Upper lobe of left lung (tissue), 4 donors: ENCODE results near the gene USP48.

Experiments
- CTCF ChIP-seq, 6 experiments: fragments of 450-650 bp in 4 of 6; fragments of 200-600 bp in 2 of 6; sonication (generic) in 2 of 6; IDR thresholded peaks; one replicate each; pipeline ENCODE4 v1.5.1; 2016 to 2019; ENCODE audit warnings: antibody characterized with exemption in 6 of 6
- POLR2A ChIP-seq, 4 donors: fragments of 450-650 bp; IDR thresholded peaks; one replicate each; pipeline ENCODE4 v1.5.1; 2016 to 2017; ENCODE audit warnings: antibody characterized with exemption in 4 of 4, mild to moderate bottlenecking in 2 of 4
- POLR2AphosphoS5 ChIP-seq, 2 donors: sonication (generic); formaldehyde crosslinking; IDR thresholded peaks; one replicate each; pipeline ENCODE4 v1.5.1; 2017; ENCODE audit warnings: antibody characterized with exemption in 2 of 2

DNA sequence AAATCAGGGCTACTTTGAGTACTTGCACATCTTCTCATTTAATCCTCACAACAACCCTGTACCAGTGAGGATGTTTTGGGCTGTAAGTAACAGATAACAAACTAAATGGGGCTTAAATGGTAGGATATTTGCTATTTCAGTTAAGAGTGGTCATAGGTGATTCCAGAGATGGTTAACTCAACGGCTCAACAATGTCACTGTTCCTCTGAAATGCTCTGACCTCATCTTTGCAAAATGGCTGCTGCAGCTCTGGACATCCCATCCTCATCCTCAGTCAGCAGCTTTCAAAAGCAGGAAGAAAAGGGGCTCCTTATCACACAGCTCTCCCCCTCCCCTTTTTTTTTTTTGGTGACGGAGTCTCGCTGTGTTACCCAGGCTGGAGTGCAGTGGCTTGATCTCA, 30.6 kb upstream of the USP48 start:
- TF ChIP-seq CTCF (IDR thresholded peaks at IDR 0.05) = no peak
- TF ChIP-seq POLR2A (IDR thresholded peaks at IDR 0.05) = no peak
- no peak for TF ChIP-seq POLR2AphosphoS5 (IDR thresholded peaks at IDR 0.05)
